Umbilical cord (tissue), 2 donors: ENCODE data around the gene TMEM131. TPM values are rescaled to one million over a fixed set of nuclear protein-coding genes. Genes with fewer than 3 reads are reported as not detected.
A peak's percentile ranks its signal among the peaks of the same experiment; 100 is the strongest.
"Not testable (repeated sequence)": the region's sequence is repeated elsewhere in the genome, so short reads cannot be mapped to it uniquely, and the experiment has no call there.

ENCODE experiments used
- DNase-seq: peaks from one replicate; pipeline ENCODE4 v3.0.0-alpha.2; 2015; ENCODE audit warnings: low spot score
- total RNA-seq: library from RNA; depleted of rRNA; stranded (reverse); fragments of >200 nt; gene quantifications from one replicate; pipeline ENCODE4 v1.2.3, GENCODE V29; 2014; ENCODE audit warnings: low replicate concordance; ENCODE audit not compliant: insufficient read depth

TMEM131 gene
- total RNA-seq, 1 donor from 2014 or later = 29.9 TPM

- DNase-seq = peak; percentile 50
These were observed 126.6 kb downstream of the TMEM131 start for GRCh38 chr2:97868986-97869721.

GRCh38 chr2:97863829-97864228 is 131.9 kb downstream of the TMEM131 start:
- no peak for DNase-seq

GRCh38 chr2:97861177-97861576 is 134.6 kb downstream of the TMEM131 start:
- DNase-seq = no peak

- DNase-seq = no peak
These were observed 137.3 kb downstream of the TMEM131 start for GRCh38 chr2:97858442-97858841.

- DNase-seq = no peak
These were observed 138.2 kb downstream of the TMEM131 start for GRCh38 chr2:97857553-97857952.

- not testable (repeated sequence) for DNase-seq
These were observed 142.7 kb downstream of the TMEM131 start for GRCh38 chr2:97853057-97853456.

- DNase-seq = no peak
These were observed 144.6 kb downstream of the TMEM131 start for GRCh38 chr2:97851172-97851571.

GRCh38 chr2:97849881-97850528 is 145.7 kb downstream of the TMEM131 start:
- DNase-seq = peak; percentile 51

- DNase-seq = no peak
These were observed 147.4 kb downstream of the TMEM131 start for GRCh38 chr2:97848306-97848705.

- DNase-seq = not testable (repeated sequence)
These were observed 149.0 kb downstream of the TMEM131 start for GRCh38 chr2:97846716-97847115.

GRCh38 chr2:97845818-97846217 is 149.9 kb downstream of the TMEM131 start:
- DNase-seq = no peak

GRCh38 chr2:97845133-97845532 is 150.6 kb downstream of the TMEM131 start:
- DNase-seq = no peak

- DNase-seq = no peak
These were observed 151.4 kb downstream of the TMEM131 start for GRCh38 chr2:97844311-97844859.

GRCh38 chr2:97840198-97840597 is 155.6 kb downstream of the TMEM131 start:
- no peak for DNase-seq

GRCh38 chr2:97834610-97835009 is 161.1 kb downstream of the TMEM131 start:
- DNase-seq = no peak

GRCh38 chr2:97831121-97831520 is 164.6 kb downstream of the TMEM131 start:
- DNase-seq = no peak

GRCh38 chr2:97829255-97829654 is 166.5 kb downstream of the TMEM131 start:
- not testable (repeated sequence) for DNase-seq

GRCh38 chr2:97827013-97827412 is 168.7 kb downstream of the TMEM131 start:
- DNase-seq = not testable (repeated sequence)

- DNase-seq = not testable (repeated sequence)
These were observed 169.4 kb downstream of the TMEM131 start for GRCh38 chr2:97826266-97826847.

- not testable (repeated sequence) for DNase-seq
These were observed 171.7 kb downstream of the TMEM131 start for GRCh38 chr2:97824011-97824410.

GRCh38 chr2:97821862-97822261 is 173.9 kb downstream of the TMEM131 start:
- DNase-seq = not testable (repeated sequence)

GRCh38 chr2:97819754-97820153 is 176.0 kb downstream of the TMEM131 start:
- DNase-seq = no peak
